PC-9 (cell line): ENCODE data around the gene MAGI1. TPM values are rescaled to one million over a fixed set of nuclear protein-coding genes. Genes with fewer than 3 reads are reported as not detected.

Source experiments
- BruUV-seq: library from RNA; stranded (reverse); fragments of 400-500 nt; replicated peaks from 2 replicates; lab custom pipeline; 2021; lab: Mats Ljungman, UMichigan
- CTCF ChIA-PET: fragments of 300-600 bp; sonication (Branson Sonifier 250); formaldehyde crosslinking; loops from one replicate; lab custom pipeline; 2022; ENCODE audit warnings: antibody characterized with exemption; lab: Charles Lee
- POLR2A ChIA-PET: fragments of 300-600 bp; sonication (Branson Sonifier 250); formaldehyde crosslinking; loops from one replicate; lab custom pipeline; 2022; ENCODE audit warnings: antibody characterized with exemption; ENCODE audit not compliant: unreplicated experiment; lab: Charles Lee
- DNase-seq, 2 experiments: peaks; one replicate each; pipeline versions ENCODE4 v3.0.0 to v3.0.0-alpha.2; 2015 to 2022; ENCODE audit warnings: mixed read lengths in 1 of 2
- H2AFZ ChIP-seq: fragments of 200-600 bp; sonication (generic); 2 replicates; pipeline ENCODE4 v1.8.1; 2017; ENCODE audit warnings: antibody characterized with exemption
- H3F3A ChIP-seq: fragments of 200-600 bp; sonication (generic); 2 replicates; pipeline ENCODE4 v1.8.1; 2017; ENCODE audit warnings: antibody characterized with exemption, mild to moderate bottlenecking, low read depth; ENCODE audit not compliant: insufficient read depth
- H3K27ac ChIP-seq: fragments of 200-600 bp; sonication (generic); 2 replicates; pipeline ENCODE4 v1.6.1; 2016; ENCODE audit warnings: mixed run types
- H3K27me3 ChIP-seq: fragments of 200-600 bp; sonication (generic); 2 replicates; pipeline ENCODE4 v1.6.1; 2016; ENCODE audit warnings: low read depth, mixed run types; ENCODE audit not compliant: insufficient read depth
- H3K36me3 ChIP-seq: fragments of 200-600 bp; sonication (generic); 2 replicates; pipeline ENCODE4 v1.6.1; 2016; ENCODE audit warnings: low read depth, mixed run types
- H3K4me1 ChIP-seq: fragments of 200-600 bp; sonication (generic); replicated peaks from 2 replicates; pipeline ENCODE4 v1.6.1; 2016; ENCODE audit warnings: mixed run types; ENCODE audit not compliant: insufficient read depth
- H3K4me2 ChIP-seq: fragments of 200-600 bp; sonication (generic); 2 replicates; pipeline ENCODE4 v1.6.1; 2017; ENCODE audit warnings: mixed run types
- H3K4me3 ChIP-seq: fragments of 200-600 bp; sonication (generic); 2 replicates; pipeline ENCODE4 v1.6.1; 2016; ENCODE audit warnings: mixed run types
- H3K79me2 ChIP-seq: fragments of 200-600 bp; sonication (generic); 2 replicates; pipeline ENCODE4 v1.6.1; 2017; ENCODE audit warnings: low read depth, mixed run types
- H3K9me2 ChIP-seq: fragments of 200-600 bp; sonication (generic); 2 replicates; pipeline ENCODE4 v1.8.1; 2017; ENCODE audit warnings: mild to moderate bottlenecking; ENCODE audit not compliant: insufficient read depth
- H3K9me3 ChIP-seq: fragments of 200-600 bp; sonication (generic); 2 replicates; pipeline ENCODE4 v1.8.1; 2016; ENCODE audit warnings: low read depth; ENCODE audit not compliant: insufficient read depth
- H4K20me1 ChIP-seq: fragments of 200-600 bp; sonication (generic); 2 replicates; pipeline ENCODE4 v1.8.1; 2017; ENCODE audit not compliant: insufficient read depth
- EZH2 ChIP-seq: fragments of 200-600 bp; sonication (generic); IDR thresholded peaks from 2 replicates; pipeline ENCODE4 v1.8.0; 2017; ENCODE audit warnings: antibody characterized with exemption, low read depth
- intact Hi-C: fragments of 100-400 bp; cut with micrococcal nuclease; formaldehyde crosslinking; loops from one replicate; pipeline ENCODE4 v1.10.0; 2022; ENCODE audit not compliant: unreplicated experiment
- total RNA-seq: library from RNA; stranded (reverse); gene quantifications from 2 replicates; pipeline ENCODE4 v1.2.3, GENCODE V29; 2021
- TF ChIP-seq, protein P1 (sequence below): fragments of 200-600 bp; sonication (generic); conservative IDR thresholded peaks from 2 replicates; pipeline ENCODE4 v1.6.1; 2017; ENCODE audit warnings: mixed run types, antibody characterized with exemption, mild to moderate bottlenecking, moderate library complexity

The MAGI1 gene
- total RNA-seq, 1 experiment from 2014 or later, result 23.3 TPM

GRCh38 chr3:65507437-65507836 lies 531.3 kb downstream of the MAGI1 start:
- H3K4me3 ChIP-seq, result no peak overlapping the region
- H3K9me2 ChIP-seq, result no peaks in the 10 kb centered on the region
- H4K20me1 ChIP-seq, result no peaks in the 10 kb centered on the region
- no peak overlapping the region for H3K27ac ChIP-seq
- BruUV-seq, result no TSS peak
- TF ChIP-seq, protein P1, sequence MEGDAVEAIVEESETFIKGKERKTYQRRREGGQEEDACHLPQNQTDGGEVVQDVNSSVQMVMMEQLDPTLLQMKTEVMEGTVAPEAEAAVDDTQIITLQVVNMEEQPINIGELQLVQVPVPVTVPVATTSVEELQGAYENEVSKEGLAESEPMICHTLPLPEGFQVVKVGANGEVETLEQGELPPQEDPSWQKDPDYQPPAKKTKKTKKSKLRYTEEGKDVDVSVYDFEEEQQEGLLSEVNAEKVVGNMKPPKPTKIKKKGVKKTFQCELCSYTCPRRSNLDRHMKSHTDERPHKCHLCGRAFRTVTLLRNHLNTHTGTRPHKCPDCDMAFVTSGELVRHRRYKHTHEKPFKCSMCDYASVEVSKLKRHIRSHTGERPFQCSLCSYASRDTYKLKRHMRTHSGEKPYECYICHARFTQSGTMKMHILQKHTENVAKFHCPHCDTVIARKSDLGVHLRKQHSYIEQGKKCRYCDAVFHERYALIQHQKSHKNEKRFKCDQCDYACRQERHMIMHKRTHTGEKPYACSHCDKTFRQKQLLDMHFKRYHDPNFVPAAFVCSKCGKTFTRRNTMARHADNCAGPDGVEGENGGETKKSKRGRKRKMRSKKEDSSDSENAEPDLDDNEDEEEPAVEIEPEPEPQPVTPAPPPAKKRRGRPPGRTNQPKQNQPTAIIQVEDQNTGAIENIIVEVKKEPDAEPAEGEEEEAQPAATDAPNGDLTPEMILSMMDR, result no peak
- no peak for TF ChIP-seq EZH2
- H3K79me2 ChIP-seq, result no peaks in the 10 kb centered on the region
- H2AFZ ChIP-seq, result no peak overlapping the region
- intact Hi-C loops, result no loop called here
- no peaks in the 10 kb centered on the region for H3K9me3 ChIP-seq
- no peak for DNase-seq
- ChIA-PET CTCF (no interaction called here), POLR2A (no interaction called here)
- H3K4me1 ChIP-seq, result peaks cover 12% of the 10 kb centered on the region
- H3K36me3 ChIP-seq, result no peaks in the 10 kb centered on the region
- no peak overlapping the region for H3K4me2 ChIP-seq
- no peaks in the 10 kb centered on the region for H3K27me3 ChIP-seq
- H3F3A ChIP-seq, result no peaks in the 10 kb centered on the region

DNA sequence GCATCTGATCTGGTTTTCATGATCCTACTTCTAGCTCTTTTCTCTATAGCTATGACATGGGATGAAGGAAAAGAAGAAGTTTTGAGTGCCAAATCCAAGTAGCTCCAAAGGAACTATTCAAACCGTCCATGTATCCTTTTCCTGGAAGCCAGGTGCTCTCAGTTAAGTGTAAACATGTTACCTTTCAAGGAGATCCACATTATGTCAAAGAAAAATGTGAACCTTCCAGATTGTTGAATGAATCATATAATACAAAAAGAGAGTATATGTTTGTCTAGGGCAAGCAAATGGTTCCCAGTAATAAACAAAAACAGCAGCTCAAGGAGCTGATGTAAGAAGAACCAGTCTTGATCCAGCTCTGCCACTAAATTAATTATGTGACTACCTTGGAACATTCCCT lies 534.9 kb downstream of the MAGI1 start:
- TF ChIP-seq, protein P1, result no peak
- TF ChIP-seq EZH2, result no peak
- intact Hi-C loops, result no loop called here
- no TSS peak for BruUV-seq

GRCh38 chr3:65502526-65502925 lies 536.2 kb downstream of the MAGI1 start:
- peaks cover 12% of the 10 kb centered on the region for H3K4me1 ChIP-seq
- no peaks in the 10 kb centered on the region for H3K79me2 ChIP-seq
- H4K20me1 ChIP-seq, result no peaks in the 10 kb centered on the region
- H3K9me3 ChIP-seq, result no peaks in the 10 kb centered on the region
- no peak overlapping the region for H3K4me2 ChIP-seq
- no peak overlapping the region for H2AFZ ChIP-seq
- no TSS peak for BruUV-seq
- DNase-seq, result no peak
- H3K9me2 ChIP-seq, result no peaks in the 10 kb centered on the region
- ChIA-PET CTCF (no interaction called here), POLR2A (no interaction called here)
- H3F3A ChIP-seq, result no peaks in the 10 kb centered on the region
- TF ChIP-seq, protein P1, result no peak
- no peak for TF ChIP-seq EZH2
- H3K36me3 ChIP-seq, result no peaks in the 10 kb centered on the region
- intact Hi-C loops, result no loop called here
- H3K4me3 ChIP-seq, result no peak overlapping the region
- H3K27ac ChIP-seq, result no peak overlapping the region
- no peaks in the 10 kb centered on the region for H3K27me3 ChIP-seq

More for the DNA sequence above, 534.9 kb downstream of the MAGI1 start:
- Histone ChIP-seq H2AFZ (no peak overlapping the region), H3K27me3 (no peaks in the 10 kb centered on the region), H3F3A (no peaks in the 10 kb centered on the region), H3K79me2 (no peaks in the 10 kb centered on the region), H3K9me2 (no peaks in the 10 kb centered on the region), H3K9me3 (no peaks in the 10 kb centered on the region), H3K4me3 (no peak overlapping the region), H3K4me2 (no peak overlapping the region), H4K20me1 (no peaks in the 10 kb centered on the region), H3K27ac (no peak overlapping the region), H3K4me1 (peaks cover 12% of the 10 kb centered on the region), H3K36me3 (no peaks in the 10 kb centered on the region)
- DNase-seq, result peak in 1 of 2 experiments; percentile 73
- ChIA-PET CTCF (no interaction called here), POLR2A (interaction anchor here (0.6 to 0.7 kb wide), 2 partner anchors 199 to 518 kb away, joined by 10 read pairs; no protein-coding TSS in a partner anchor)
